Measurements from ENCODE around the gene AMBP. TPM values are rescaled to one million over a fixed set of nuclear protein-coding genes. Genes with fewer than 3 reads are reported as not detected.
A peak's percentile ranks its signal among the peaks of the same experiment; 100 is the strongest.

The AMBP gene
- polyA plus RNA-seq, 1 of the 3 experiments (the other 2 are of a cell fraction) = 0.16 TPM

GRCh38 chr9:114034661-114035062, 43.4 kb downstream of the AMBP start:
- Histone ChIP-seq H3K9me3 (no peaks in the 10 kb centered on the region), H3K36me3 (replicated peaks in 1 of 2; ENCODE audit: control insufficient read depth in 1 of 2, insufficient read depth in 2 of 2, low read length in 1 of 2) (peaks cover 21 to 68% of the 10 kb centered on the region in 2 experiments)
- CTCF ChIA-PET = interaction anchor here (1.1 to 3.7 kb wide), 5 partner anchors 11 to 234 kb away, joined by 3 to 26 read pairs (median 5); no protein-coding TSS in a partner anchor

GRCh38 chr9:114034196-114034595, 43.9 kb downstream of the AMBP start:
- Histone ChIP-seq H3K4me2 (no peak overlapping the region), H3K4me1 (ENCODE audit: control insufficient read depth in 1 of 2, insufficient read depth in 2 of 2, low read depth in 1 of 2, low read length in 1 of 2) (no peaks in the 10 kb centered on the region; a peak in 1 of 4 replicates), H3F3A (replicated peaks; ENCODE audit: insufficient read depth) (no peaks in the 10 kb centered on the region), H3K79me2 (ENCODE audit: insufficient read depth) (no peaks in the 10 kb centered on the region), H2AFZ (ENCODE audit: low read depth) (no peak overlapping the region), H3K27me3 (ENCODE audit: insufficient read depth) (no peaks in the 10 kb centered on the region), H3K4me3 (ENCODE audit: low read depth in 2 of 2, low read length in 1 of 2) (no peak overlapping the region), H3K9ac (no peak overlapping the region), H3K27ac (ENCODE audit: low read depth in 2 of 2, low read length in 1 of 2) (no peak overlapping the region), H4K20me1 (ENCODE audit: insufficient read depth) (no peaks in the 10 kb centered on the region), H3K9me3 (no peaks in the 10 kb centered on the region), H3K36me3 (replicated peaks in 1 of 2; ENCODE audit: control insufficient read depth in 1 of 2, insufficient read depth in 2 of 2, low read length in 1 of 2) (peaks cover 21 to 73% of the 10 kb centered on the region in 2 experiments), H3K9me2 (no peaks in the 10 kb centered on the region)
- CTCF ChIA-PET = interaction anchor here (0.6 to 3.7 kb wide), 13 partner anchors 10 to 302 kb away, joined by 3 to 26 read pairs (median 4); no protein-coding TSS in a partner anchor
- no peak for DNase-seq
- WGBS (ENCODE audit: low lambda C conversion rate) = 97% methylated on average over 9 of the region's 10 CpGs
- no peak for TF ChIP-seq POLR2AphosphoS5 (IDR thresholded peaks at IDR 0.05; ENCODE audit: low read depth, low read length)
- POLR2A ChIA-PET = no interaction called here

More at GRCh38 chr9:114034661-114035062, 43.4 kb downstream of the AMBP start:
- Histone ChIP-seq H3K27ac (ENCODE audit: low read depth in 2 of 2, low read length in 1 of 2) (no peak overlapping the region), H3K9ac (no peak overlapping the region), H3K4me3 (ENCODE audit: low read depth in 2 of 2, low read length in 1 of 2) (no peak overlapping the region), H2AFZ (ENCODE audit: low read depth) (no peak overlapping the region), H3K4me2 (no peak overlapping the region), H4K20me1 (ENCODE audit: insufficient read depth) (no peaks in the 10 kb centered on the region), H3F3A (replicated peaks; ENCODE audit: insufficient read depth) (no peaks in the 10 kb centered on the region), H3K9me2 (no peaks in the 10 kb centered on the region), H3K4me1 (ENCODE audit: control insufficient read depth in 1 of 2, insufficient read depth in 2 of 2, low read depth in 1 of 2, low read length in 1 of 2) (no peaks in the 10 kb centered on the region; a peak in 1 of 4 replicates), H3K79me2 (ENCODE audit: insufficient read depth) (no peaks in the 10 kb centered on the region), H3K27me3 (ENCODE audit: insufficient read depth) (no peaks in the 10 kb centered on the region)
- no peak for DNase-seq
- POLR2A ChIA-PET = no interaction called here
- TF ChIP-seq FOXM1 (IDR thresholded peaks at IDR 0.05; ENCODE audit: low read depth) = no peak
- TF ChIP-seq USF2 (IDR thresholded peaks at IDR 0.05; ENCODE audit: borderline replicate concordance, low read depth, low read length) = no peak
- no peak for TF ChIP-seq GABPA (IDR thresholded peaks at IDR 0.05; ENCODE audit: low read depth)
- no peak for TF ChIP-seq POLR2AphosphoS5 (IDR thresholded peaks at IDR 0.05; ENCODE audit: low read depth, low read length)
- TF ChIP-seq RAD21 (IDR thresholded peaks at IDR 0.05; ENCODE audit: low read length) = no peak
- no peak for TF ChIP-seq SMC3 (IDR thresholded peaks at IDR 0.05; ENCODE audit: low read depth, low read length)
- WGBS (ENCODE audit: low lambda C conversion rate) = 92% methylated on average over 2 of the region's 4 CpGs

GRCh38 chr9:114033397-114034103, 44.5 kb downstream of the AMBP start:
- H3K4me3 ChIP-seq (ENCODE audit: low read depth in 2 of 2, low read length in 1 of 2) = peak overlapping the region in 1 of 2 experiments; percentile 23; a peak in 1 of 4 replicates
- H3K36me3 ChIP-seq (replicated peaks in 1 of 2; ENCODE audit: control insufficient read depth in 1 of 2, insufficient read depth in 2 of 2, low read length in 1 of 2) = peaks cover 20 to 73% of the 10 kb centered on the region in 2 experiments
- no peak overlapping the region for H2AFZ ChIP-seq (ENCODE audit: low read depth)
- TF ChIP-seq SMC3 (IDR thresholded peaks at IDR 0.05; ENCODE audit: low read depth, low read length) (peak; percentile 69), RAD21 (IDR thresholded peaks at IDR 0.05; ENCODE audit: low read length) (peak; percentile 79), CTCF (IDR thresholded peaks at IDR 0.05) (peak; percentile 59), CHD2 (IDR thresholded peaks at IDR 0.05; ENCODE audit: low read length, partially characterized antibody) (no peak)
- H3K79me2 ChIP-seq (ENCODE audit: insufficient read depth) = no peaks in the 10 kb centered on the region
- no peak overlapping the region for H3K9ac ChIP-seq
- H4K20me1 ChIP-seq (ENCODE audit: insufficient read depth) = no peaks in the 10 kb centered on the region
- 48% methylated on average over 5 of the region's 12 CpGs for WGBS (ENCODE audit: low lambda C conversion rate)
- H3K4me1 ChIP-seq (ENCODE audit: control insufficient read depth in 1 of 2, insufficient read depth in 2 of 2, low read depth in 1 of 2, low read length in 1 of 2) = no peaks in the 10 kb centered on the region; a peak in 1 of 4 replicates
- ChIA-PET CTCF (interaction anchor here (0.6 to 3.7 kb wide), 23 partner anchors 10 to 352 kb away, joined by 3 to 26 read pairs (median 4); partner anchors contain the start of gene ZNF618), POLR2A (no interaction called here)
- no peaks in the 10 kb centered on the region for H3K9me3 ChIP-seq
- H3K4me2 ChIP-seq = no peak overlapping the region
- H3K27ac ChIP-seq (ENCODE audit: low read depth in 2 of 2, low read length in 1 of 2) = no peak overlapping the region
- H3K27me3 ChIP-seq (ENCODE audit: insufficient read depth) = no peaks in the 10 kb centered on the region
- H3K9me2 ChIP-seq = no peaks in the 10 kb centered on the region
- H3F3A ChIP-seq (replicated peaks; ENCODE audit: insufficient read depth) = no peaks in the 10 kb centered on the region
- peak; percentile 83 for DNase-seq
